Ishikawa (cell line): ENCODE results near the gene FNDC1.

Source experiments
- EP300 ChIP-seq: IDR thresholded peaks from 2 replicates; pipeline ENCODE4 v1.6.1; 2012; ENCODE audit warnings: borderline replicate concordance
- TF ChIP-seq, protein P1 (sequence below): IDR thresholded peaks from 2 replicates; pipeline ENCODE4 v1.6.1; 2012; ENCODE audit warnings: low read depth, mild to moderate bottlenecking

DNA sequence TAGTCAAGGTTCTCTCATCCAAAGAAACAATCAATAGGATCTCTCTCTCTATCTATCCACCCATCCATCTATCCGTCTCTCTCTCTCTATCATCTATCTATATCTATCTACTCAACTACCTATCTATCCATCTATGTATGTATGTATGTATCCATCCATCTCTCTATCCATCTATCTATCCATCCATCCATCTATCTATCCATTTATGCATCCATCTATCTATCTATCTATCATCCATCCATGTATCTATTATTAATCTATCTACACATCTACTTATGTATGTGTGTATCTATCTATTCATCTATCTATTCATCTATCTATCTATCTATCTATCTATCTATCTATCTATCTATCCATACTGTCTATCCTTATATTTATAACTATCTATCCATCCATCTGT is 99.3 kb downstream of the FNDC1 start:
- no peak for TF ChIP-seq EP300
- TF ChIP-seq, protein P1, sequence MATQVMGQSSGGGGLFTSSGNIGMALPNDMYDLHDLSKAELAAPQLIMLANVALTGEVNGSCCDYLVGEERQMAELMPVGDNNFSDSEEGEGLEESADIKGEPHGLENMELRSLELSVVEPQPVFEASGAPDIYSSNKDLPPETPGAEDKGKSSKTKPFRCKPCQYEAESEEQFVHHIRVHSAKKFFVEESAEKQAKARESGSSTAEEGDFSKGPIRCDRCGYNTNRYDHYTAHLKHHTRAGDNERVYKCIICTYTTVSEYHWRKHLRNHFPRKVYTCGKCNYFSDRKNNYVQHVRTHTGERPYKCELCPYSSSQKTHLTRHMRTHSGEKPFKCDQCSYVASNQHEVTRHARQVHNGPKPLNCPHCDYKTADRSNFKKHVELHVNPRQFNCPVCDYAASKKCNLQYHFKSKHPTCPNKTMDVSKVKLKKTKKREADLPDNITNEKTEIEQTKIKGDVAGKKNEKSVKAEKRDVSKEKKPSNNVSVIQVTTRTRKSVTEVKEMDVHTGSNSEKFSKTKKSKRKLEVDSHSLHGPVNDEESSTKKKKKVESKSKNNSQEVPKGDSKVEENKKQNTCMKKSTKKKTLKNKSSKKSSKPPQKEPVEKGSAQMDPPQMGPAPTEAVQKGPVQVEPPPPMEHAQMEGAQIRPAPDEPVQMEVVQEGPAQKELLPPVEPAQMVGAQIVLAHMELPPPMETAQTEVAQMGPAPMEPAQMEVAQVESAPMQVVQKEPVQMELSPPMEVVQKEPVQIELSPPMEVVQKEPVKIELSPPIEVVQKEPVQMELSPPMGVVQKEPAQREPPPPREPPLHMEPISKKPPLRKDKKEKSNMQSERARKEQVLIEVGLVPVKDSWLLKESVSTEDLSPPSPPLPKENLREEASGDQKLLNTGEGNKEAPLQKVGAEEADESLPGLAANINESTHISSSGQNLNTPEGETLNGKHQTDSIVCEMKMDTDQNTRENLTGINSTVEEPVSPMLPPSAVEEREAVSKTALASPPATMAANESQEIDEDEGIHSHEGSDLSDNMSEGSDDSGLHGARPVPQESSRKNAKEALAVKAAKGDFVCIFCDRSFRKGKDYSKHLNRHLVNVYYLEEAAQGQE, result no peak
